Parathyroid adenoma (tissue), 2 donors: ENCODE results near the gene SAC3D1.

ENCODE experiments used
- H2AFZ ChIP-seq: fragments of 300-600 bp; sonication (generic); one replicate; pipeline ENCODE4 v1.7.0; 2017; ENCODE audit warnings: antibody characterized with exemption, mild to moderate bottlenecking
- H3K27ac ChIP-seq: fragments of 300-600 bp; sonication (generic); one replicate; pipeline ENCODE4 v1.7.0; 2017
- H3K27me3 ChIP-seq: fragments of 300-600 bp; sonication (generic); one replicate; pipeline ENCODE4 v1.7.0; 2017; ENCODE audit warnings: low read length; ENCODE audit not compliant: control insufficient read depth, insufficient read depth
- H3K36me3 ChIP-seq: fragments of 300-600 bp; sonication (generic); one replicate; pipeline ENCODE4 v1.7.0; 2017; ENCODE audit warnings: low read length; ENCODE audit not compliant: control insufficient read depth, insufficient read depth
- H3K4me1 ChIP-seq: fragments of 300-600 bp; sonication (generic); one replicate; pipeline ENCODE4 v1.7.0; 2017; ENCODE audit warnings: control low read depth
- H3K4me2 ChIP-seq: fragments of 300-600 bp; sonication (generic); one replicate; pipeline ENCODE4 v1.7.0; 2017; ENCODE audit warnings: low read length
- H3K4me3 ChIP-seq: fragments of 300-600 bp; sonication (generic); one replicate; pipeline ENCODE4 v1.7.0; 2017; ENCODE audit warnings: low read depth, low read length
- H3K79me2 ChIP-seq: fragments of 300-600 bp; sonication (generic); one replicate; pipeline ENCODE4 v1.7.0; 2017; ENCODE audit warnings: control low read depth
- H3K9ac ChIP-seq: fragments of 300-600 bp; sonication (generic); one replicate; pipeline ENCODE4 v1.7.0; 2017; ENCODE audit warnings: mild to moderate bottlenecking
- H3K9me3 ChIP-seq: fragments of 300-600 bp; sonication (generic); one replicate; pipeline ENCODE4 v1.7.0; 2017; ENCODE audit warnings: low read length; ENCODE audit not compliant: control insufficient read depth
- CTCF ChIP-seq: fragments of 300-600 bp; sonication (generic); IDR thresholded peaks from one replicate; pipeline ENCODE4 v1.7.0; 2017; ENCODE audit warnings: antibody characterized with exemption, mild to moderate bottlenecking
- donor health status: primary hyperparathyroidism.

The SAC3D1 gene

GRCh38 chr11:65065851-65066250 is 24.8 kb downstream of the SAC3D1 start:
- no peak for TF ChIP-seq CTCF
- H3K9me3 ChIP-seq: no peaks in the 10 kb centered on the region
- H3K9ac ChIP-seq: no peak overlapping the region
- H2AFZ ChIP-seq: no peak overlapping the region
- H3K27ac ChIP-seq: no peak overlapping the region
- H3K79me2 ChIP-seq: no peaks in the 10 kb centered on the region
- no peaks in the 10 kb centered on the region for H3K36me3 ChIP-seq
- H3K4me1 ChIP-seq: no peaks in the 10 kb centered on the region
- H3K4me2 ChIP-seq: no peak overlapping the region
- H3K27me3 ChIP-seq: no peaks in the 10 kb centered on the region
- H3K4me3 ChIP-seq: no peak overlapping the region

GRCh38 chr11:65066315-65066714 is 25.3 kb downstream of the SAC3D1 start:
- no peak overlapping the region for H3K9ac ChIP-seq
- H3K4me1 ChIP-seq: no peaks in the 10 kb centered on the region
- TF ChIP-seq CTCF: no peak
- no peak overlapping the region for H3K27ac ChIP-seq
- no peak overlapping the region for H3K4me3 ChIP-seq
- no peaks in the 10 kb centered on the region for H3K27me3 ChIP-seq
- no peaks in the 10 kb centered on the region for H3K36me3 ChIP-seq
- no peaks in the 10 kb centered on the region for H3K79me2 ChIP-seq
- no peak overlapping the region for H3K4me2 ChIP-seq
- H3K9me3 ChIP-seq: no peaks in the 10 kb centered on the region
- no peak overlapping the region for H2AFZ ChIP-seq

- H3K9ac ChIP-seq: no peak overlapping the region
- H3K27me3 ChIP-seq: no peaks in the 10 kb centered on the region
- no peaks in the 10 kb centered on the region for H3K4me1 ChIP-seq
- no peak overlapping the region for H3K4me2 ChIP-seq
- H3K4me3 ChIP-seq: no peak overlapping the region
- H3K9me3 ChIP-seq: no peaks in the 10 kb centered on the region
- H3K36me3 ChIP-seq: no peaks in the 10 kb centered on the region
- no peak overlapping the region for H3K27ac ChIP-seq
- no peaks in the 10 kb centered on the region for H3K79me2 ChIP-seq
- H2AFZ ChIP-seq: no peak overlapping the region
- no peak for TF ChIP-seq CTCF
Measured at GRCh38 chr11:65066805-65067291, 25.8 kb downstream of the SAC3D1 start.

GRCh38 chr11:65067446-65067845 is 26.4 kb downstream of the SAC3D1 start:
- no peak overlapping the region for H3K4me3 ChIP-seq
- no peaks in the 10 kb centered on the region for H3K36me3 ChIP-seq
- H3K9me3 ChIP-seq: no peaks in the 10 kb centered on the region
- TF ChIP-seq CTCF: no peak
- no peak overlapping the region for H3K27ac ChIP-seq
- no peaks in the 10 kb centered on the region for H3K4me1 ChIP-seq
- H3K9ac ChIP-seq: no peak overlapping the region
- H3K79me2 ChIP-seq: no peaks in the 10 kb centered on the region
- no peak overlapping the region for H3K4me2 ChIP-seq
- no peak overlapping the region for H2AFZ ChIP-seq
- H3K27me3 ChIP-seq: no peaks in the 10 kb centered on the region

- Histone ChIP-seq H3K9me3 (no peaks in the 10 kb centered on the region), H3K4me3 (no peak overlapping the region), H3K27me3 (no peaks in the 10 kb centered on the region), H3K36me3 (no peaks in the 10 kb centered on the region), H3K4me1 (no peaks in the 10 kb centered on the region), H3K9ac (no peak overlapping the region), H3K27ac (no peak overlapping the region), H3K79me2 (no peaks in the 10 kb centered on the region), H2AFZ (no peak overlapping the region), H3K4me2 (no peak overlapping the region)
- TF ChIP-seq CTCF: no peak
Measured at GRCh38 chr11:65069217-65069616, 28.2 kb downstream of the SAC3D1 start.
